Measurements from ENCODE around the gene RRBP1.

RRBP1 gene

DNA sequence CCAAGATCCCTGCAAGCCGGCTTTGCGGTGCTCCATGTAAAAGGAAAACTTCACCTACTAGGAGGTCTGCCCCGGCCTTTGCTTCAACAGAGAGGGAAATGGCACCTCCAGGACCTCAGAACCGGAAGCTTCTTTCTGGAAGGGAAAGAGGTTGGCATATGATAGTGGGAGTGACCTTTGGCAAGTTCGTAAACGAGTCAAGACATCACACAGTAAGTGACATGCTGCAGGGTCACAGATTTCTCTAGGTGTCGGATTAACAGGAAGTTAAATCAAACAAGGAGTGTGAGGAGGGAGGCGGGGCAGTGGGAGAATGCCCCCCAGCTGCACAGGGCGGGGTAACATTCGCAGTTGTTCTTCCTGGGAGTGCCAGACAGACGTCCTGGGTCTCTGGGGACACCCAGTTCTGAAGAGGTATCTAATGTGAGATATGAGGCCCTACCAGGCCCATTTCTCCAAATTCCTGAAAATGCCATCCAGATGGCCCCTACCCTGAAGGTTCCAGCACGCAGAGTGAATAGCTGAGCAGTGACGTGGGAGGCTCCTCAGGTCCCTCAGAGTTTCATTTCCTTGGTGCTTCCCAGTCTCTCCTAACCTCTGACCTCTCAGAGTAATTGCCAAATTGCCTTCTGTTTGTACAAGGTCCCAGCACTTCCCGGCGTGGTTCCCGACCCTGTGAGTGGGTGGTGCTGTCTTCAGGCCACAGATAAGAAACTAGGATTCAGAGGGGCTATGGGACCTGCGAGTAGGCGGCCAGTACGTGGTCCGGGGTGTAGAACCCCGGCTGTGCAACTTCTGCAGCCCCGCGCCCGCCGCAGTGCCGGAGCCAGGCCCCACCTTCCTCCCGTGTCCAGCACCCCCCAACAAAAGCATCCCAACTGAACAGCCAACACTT, 1.9 kb downstream of the RRBP1 start:
- DNase-seq = peak; percentile 56

DNA sequence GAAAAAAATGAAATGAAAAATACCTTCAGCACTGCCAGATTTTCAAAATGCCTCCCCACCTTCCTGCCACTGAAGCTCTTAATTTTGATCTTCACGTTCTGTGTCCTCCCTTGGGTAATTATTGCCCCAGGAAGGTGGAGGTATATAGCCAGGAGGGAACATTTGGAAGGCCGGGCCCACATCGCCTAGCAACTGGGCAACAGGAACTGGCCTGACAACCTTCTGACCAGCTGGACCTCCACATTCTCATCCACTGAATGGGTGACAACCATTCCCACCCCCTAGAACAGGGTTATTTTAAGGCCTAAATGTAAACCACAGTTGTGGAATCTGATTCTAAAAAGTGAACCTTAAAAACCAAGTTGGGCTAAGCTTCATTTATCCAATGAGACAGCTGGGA, 3.2 kb downstream of the RRBP1 start:
- no peak for DNase-seq

DNA sequence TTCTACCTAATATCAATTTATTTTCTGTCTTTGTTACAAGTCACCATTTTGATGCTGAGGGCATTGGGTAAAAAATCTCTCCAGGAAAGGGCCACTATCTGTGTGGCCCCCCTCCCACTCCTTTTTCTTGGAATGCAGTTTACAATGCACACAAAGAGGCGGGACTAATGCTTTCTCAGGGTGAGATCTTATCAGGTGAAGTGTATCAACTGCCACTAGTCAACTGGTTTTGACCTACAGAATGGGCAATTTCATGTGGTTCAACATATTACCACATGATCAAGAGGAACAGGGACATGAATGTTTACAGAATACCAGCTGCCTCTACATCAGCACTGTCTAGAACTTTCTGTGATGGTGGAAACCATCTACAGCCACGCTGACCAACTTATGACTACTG, 3.7 kb downstream of the RRBP1 start:
- no peak for DNase-seq

DNA sequence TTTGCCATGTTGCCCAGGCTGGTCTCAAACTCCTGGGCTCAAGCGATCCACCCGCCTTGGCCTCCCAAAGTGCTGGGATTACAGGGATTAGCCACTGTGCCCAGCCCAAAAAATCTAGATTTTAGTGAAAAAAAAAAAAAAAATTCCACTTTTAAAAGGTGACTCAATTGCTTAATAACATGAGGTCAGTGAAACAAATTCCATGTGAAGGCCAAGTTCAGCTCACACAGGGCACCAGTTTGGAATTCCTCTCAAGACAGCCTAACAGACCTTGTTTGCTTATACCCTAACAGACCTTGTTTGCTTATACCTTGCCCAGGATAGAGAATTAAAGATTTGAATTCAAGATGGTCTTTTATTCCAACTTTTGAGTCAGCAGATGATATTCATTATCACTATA, 5.1 kb downstream of the RRBP1 start:
- DNase-seq = no peak

- no peak for DNase-seq
Measured at GRCh38 chr20:17676378-17676759, 5.7 kb downstream of the RRBP1 start.

- DNase-seq = no peak
Measured at GRCh38 chr20:17675519-17676377, 6.3 kb downstream of the RRBP1 start.

DNA sequence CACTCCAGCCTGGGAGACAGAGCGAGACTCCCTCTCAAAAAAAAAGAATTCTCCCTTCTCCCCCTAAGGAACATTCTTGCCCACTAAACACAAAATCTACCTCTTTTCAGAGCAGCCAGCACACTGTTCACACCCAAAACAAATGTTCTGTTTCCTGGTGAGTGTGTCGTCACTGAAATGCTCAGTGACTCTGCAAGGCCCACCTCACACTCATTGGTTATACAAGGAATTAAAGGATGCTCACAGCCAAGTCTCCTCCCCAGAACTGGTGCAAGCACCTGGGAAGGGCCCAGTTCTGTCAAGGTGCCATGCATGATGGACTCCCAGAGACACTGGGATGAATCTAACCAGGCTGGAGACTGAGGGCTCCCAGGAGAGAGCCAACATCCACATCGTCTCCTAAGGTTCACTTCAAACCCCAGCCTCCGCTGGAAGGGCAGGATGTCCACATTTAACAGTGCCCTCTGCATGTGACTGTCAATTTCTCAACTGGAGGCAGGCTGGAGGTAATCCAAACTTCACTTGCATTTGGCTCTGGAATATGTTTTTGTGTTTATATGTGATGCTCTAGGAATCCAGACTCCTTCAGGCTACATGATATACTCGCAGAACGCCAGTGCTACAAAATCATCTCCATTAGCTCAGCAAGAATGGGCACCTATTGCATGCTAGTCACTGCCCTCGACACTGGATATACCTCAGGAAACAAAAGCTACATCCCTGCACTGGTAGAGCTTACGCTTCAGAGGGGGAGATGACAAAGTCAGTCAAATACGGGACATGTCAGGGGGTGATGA, 7.1 kb downstream of the RRBP1 start:
- no peak for DNase-seq

DNA sequence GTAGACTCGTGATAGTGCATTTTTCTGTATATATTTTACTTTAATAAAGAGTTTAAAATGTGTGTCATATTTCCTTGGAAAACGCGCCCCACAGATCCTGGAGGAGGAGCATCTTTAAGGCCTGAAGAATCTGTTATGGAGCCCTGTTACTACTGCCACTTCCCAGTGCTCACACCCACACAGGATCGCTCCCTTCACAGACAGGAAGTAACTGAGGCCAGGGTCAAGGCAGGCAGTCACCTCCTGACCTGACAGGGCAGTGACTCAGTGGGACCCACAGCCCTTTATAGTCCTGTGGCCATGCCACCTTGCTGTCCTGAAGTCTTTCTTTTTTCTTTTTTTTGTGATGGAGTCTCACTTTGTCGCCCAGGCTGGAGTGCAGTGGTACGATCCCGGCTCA, 9.0 kb downstream of the RRBP1 start:
- no peak for DNase-seq

GRCh38 chr20:17671565-17671964, 10.5 kb downstream of the RRBP1 start:
- DNase-seq = no peak

DNA sequence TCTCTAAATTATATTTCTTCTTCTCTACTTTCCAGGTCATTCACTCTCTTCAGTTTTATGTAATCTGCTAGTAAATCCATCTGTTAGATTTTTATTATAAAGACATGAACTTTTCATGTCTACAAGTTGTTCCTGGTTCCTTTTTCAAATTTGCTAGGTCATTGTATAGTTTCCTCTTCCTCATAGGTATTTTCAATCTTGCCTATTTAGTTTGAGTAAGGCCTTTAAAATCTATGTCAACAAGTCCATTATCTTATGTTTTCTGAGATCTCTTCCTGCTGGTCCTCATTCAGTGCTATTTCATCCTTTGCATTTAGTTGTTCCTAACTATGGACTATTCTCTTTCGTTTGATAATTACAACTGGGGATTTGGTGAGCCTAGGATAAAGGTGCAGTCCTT, 11.0 kb downstream of the RRBP1 start:
- DNase-seq = no peak

GRCh38 chr20:17669306-17669931, 12.6 kb downstream of the RRBP1 start:
- no peak for DNase-seq

DNA sequence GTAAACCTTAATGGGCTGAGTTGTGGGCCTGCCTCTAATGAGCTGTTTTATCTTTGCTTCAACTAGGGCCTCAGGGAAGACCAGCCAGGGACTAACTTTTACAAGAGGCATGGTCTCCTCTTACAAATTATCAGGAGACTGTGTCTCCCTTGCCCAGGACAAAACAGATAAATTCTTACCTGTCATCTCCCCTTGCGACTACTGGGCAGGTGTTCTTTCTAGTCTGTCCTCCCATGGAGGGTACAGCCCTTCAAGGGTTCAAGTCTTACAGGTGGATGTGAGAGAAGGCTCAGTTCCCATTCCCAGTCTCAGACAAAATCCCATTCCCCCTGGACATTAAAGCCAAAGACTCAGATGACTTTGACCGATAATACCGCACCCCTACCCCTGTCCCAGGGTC, 13.6 kb downstream of the RRBP1 start:
- DNase-seq = no peak

- no peak for DNase-seq
Measured at GRCh38 chr20:17667445-17667844, 14.6 kb downstream of the RRBP1 start.

DNA sequence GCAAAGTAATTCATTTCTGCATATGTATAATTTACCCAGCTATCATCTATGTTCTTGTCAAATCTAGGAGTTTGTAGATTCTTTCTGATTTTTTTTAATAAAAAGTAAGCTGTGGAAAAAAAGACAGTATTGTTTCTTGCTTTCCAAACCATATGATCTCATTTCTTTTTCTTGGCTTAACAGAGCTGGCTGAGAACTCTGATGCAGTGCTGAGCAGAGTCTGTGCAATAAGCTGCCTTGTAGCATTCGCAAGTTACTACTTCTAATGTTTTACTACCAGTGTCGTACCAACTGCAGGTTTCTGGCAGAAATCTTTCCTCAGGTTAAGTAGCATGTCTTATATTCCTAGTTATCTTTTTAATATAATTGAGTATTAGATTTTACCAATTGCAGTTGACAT, 15.6 kb downstream of the RRBP1 start:
- DNase-seq = no peak

DNA sequence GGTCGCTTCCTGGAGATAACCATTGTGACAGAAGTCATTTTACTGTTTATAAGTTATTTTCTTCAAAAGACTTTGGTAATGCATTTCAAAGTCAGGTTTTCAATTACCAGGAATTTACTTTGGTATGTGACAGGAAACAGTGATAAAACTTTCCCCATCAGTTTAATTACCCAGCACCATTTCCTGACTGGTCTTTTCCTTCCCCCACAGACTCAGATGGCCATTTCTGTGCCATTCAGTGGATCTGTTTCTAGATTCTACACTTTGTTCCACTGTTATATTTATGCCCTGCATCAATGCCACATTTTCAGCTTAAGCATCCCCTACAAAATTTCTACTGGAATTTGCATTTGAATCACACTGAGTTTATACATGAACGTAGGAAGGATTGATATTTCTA, 16.3 kb downstream of the RRBP1 start:
- DNase-seq = no peak

- DNase-seq = no peak
Measured at GRCh38 chr20:17664025-17664633, 17.9 kb downstream of the RRBP1 start.

GRCh38 chr20:17663486-17663885, 18.6 kb downstream of the RRBP1 start:
- DNase-seq = no peak

DNA sequence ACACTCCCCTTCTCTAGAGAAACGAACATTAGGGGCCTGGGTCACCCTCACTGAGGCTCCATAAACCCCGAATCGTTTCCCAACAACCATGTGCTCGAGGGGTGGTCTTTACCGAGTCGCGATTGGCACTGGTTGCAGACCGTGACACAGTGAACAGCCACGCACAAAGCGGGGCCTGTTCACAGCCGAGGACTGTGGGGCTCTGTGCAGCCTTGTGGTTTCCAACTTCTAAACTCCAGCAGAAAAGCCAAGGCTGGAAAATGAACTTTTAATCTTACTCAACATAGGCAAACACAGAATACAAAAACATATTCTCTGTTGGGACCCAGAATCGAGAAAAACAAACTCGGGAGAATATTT, 19.0 kb downstream of the RRBP1 start:
- DNase-seq = no peak

- no peak for DNase-seq
Measured at GRCh38 chr20:17662333-17663039, 19.6 kb downstream of the RRBP1 start.

GRCh38 chr20:17661121-17661744, 20.8 kb downstream of the RRBP1 start:
- no peak for DNase-seq

DNA sequence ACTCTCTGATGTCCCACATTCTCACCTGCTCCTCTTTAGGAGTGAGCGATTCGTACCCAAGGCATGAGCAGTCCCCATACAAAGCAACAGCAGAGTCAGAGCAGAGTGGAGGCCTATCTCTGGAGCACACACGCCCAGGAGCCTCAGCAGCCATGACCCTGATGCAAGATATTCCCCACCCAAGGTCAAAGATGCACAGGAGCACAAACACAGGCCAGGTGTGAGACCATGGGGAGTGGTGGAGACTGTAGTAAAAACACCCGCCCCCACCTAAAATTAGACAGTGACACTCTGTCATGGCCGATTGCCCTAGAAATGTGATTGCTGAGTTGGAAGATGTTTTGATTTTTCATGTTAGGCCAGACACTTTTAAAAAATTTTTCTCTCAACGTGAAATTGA, 21.4 kb downstream of the RRBP1 start:
- DNase-seq = no peak

Data from NCI-H226 (cell line).